Measurements from ENCODE around the gene ANKRD17.

GRCh38 chr4:73098713-73099112, 159.9 kb downstream of the ANKRD17 start:
- TF ChIP-seq, protein P1, sequence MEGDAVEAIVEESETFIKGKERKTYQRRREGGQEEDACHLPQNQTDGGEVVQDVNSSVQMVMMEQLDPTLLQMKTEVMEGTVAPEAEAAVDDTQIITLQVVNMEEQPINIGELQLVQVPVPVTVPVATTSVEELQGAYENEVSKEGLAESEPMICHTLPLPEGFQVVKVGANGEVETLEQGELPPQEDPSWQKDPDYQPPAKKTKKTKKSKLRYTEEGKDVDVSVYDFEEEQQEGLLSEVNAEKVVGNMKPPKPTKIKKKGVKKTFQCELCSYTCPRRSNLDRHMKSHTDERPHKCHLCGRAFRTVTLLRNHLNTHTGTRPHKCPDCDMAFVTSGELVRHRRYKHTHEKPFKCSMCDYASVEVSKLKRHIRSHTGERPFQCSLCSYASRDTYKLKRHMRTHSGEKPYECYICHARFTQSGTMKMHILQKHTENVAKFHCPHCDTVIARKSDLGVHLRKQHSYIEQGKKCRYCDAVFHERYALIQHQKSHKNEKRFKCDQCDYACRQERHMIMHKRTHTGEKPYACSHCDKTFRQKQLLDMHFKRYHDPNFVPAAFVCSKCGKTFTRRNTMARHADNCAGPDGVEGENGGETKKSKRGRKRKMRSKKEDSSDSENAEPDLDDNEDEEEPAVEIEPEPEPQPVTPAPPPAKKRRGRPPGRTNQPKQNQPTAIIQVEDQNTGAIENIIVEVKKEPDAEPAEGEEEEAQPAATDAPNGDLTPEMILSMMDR (conservative IDR thresholded peaks at IDR 0.05; ENCODE audit: low read depth, low read length) = no peak
- TF ChIP-seq MAZ (IDR thresholded peaks at IDR 0.05; ENCODE audit: borderline replicate concordance, low read depth, low read length) (no peak), POLR2A (IDR thresholded peaks at IDR 0.05; ENCODE audit: low read depth, low read length) (no peak), RAD21 (IDR thresholded peaks at IDR 0.05; ENCODE audit: low read length) (no peak), SMC3 (IDR thresholded peaks at IDR 0.05; ENCODE audit: low read depth, low read length) (no peak), CEBPB (IDR thresholded peaks at IDR 0.05; ENCODE audit: low read depth, low read length) (no peak), MXI1 (IDR thresholded peaks at IDR 0.05; ENCODE audit: borderline replicate concordance, low read depth, low read length) (no peak), FOS (IDR thresholded peaks at IDR 0.05; ENCODE audit: low read depth, low read length) (no peak), MAFK (IDR thresholded peaks at IDR 0.05; ENCODE audit: low read depth, low read length) (no peak), BHLHE40 (IDR thresholded peaks at IDR 0.05; ENCODE audit: low read depth, low read length) (no peak), RCOR1 (IDR thresholded peaks at IDR 0.05; ENCODE audit: insufficient replicate concordance, low read length) (no peak)
- TF ChIP-seq, protein P2, sequence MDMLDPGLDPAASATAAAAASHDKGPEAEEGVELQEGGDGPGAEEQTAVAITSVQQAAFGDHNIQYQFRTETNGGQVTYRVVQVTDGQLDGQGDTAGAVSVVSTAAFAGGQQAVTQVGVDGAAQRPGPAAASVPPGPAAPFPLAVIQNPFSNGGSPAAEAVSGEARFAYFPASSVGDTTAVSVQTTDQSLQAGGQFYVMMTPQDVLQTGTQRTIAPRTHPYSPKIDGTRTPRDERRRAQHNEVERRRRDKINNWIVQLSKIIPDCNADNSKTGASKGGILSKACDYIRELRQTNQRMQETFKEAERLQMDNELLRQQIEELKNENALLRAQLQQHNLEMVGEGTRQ (IDR thresholded peaks at IDR 0.05; ENCODE audit: low read depth, low read length) = no peak

All from IMR-90 (cell line).